Small intestine (tissue), 7 donors: ENCODE measurements around the gene KMT2A. TPM values are rescaled to one million over a fixed set of nuclear protein-coding genes. Genes with fewer than 3 reads are reported as not detected.
"Not testable (repeated sequence)": the region's sequence is repeated elsewhere in the genome, so short reads cannot be mapped to it uniquely, and the experiment has no call there.

ENCODE experiments used
- DNase-seq, 2 donors: peaks; one replicate each; pipeline versions ENCODE4 v3.0.0 to v3.0.0-alpha.2; 2013
- FAIRE-seq: peaks from 2 replicates; lab custom pipeline; 2012; peaks lifted over from hg19 to GRCh38; lab: Jason Lieb, UNC
- H3K27ac ChIP-seq, 3 donors: one replicate each; pipeline ENCODE4 v1.5.1; 2013; ENCODE audit warnings: low read length in 2 of 3, mild to moderate bottlenecking in 2 of 3, control low read depth in 1 of 3, inconsistent platforms in 1 of 3, low read depth in 1 of 3, moderate library complexity in 1 of 3
- H3K27me3 ChIP-seq, 3 donors: one replicate each; pipeline ENCODE4 v1.6.1; 2013; ENCODE audit warnings: low read length in 3 of 3, inconsistent platforms in 1 of 3; ENCODE audit not compliant: control insufficient read depth in 3 of 3, insufficient read depth in 3 of 3
- H3K36me3 ChIP-seq, 3 donors: one replicate each; pipeline ENCODE4 v1.6.1; 2013; ENCODE audit warnings: low read length in 3 of 3, inconsistent platforms in 1 of 3, low read depth in 1 of 3, mild to moderate bottlenecking in 1 of 3, moderate library complexity in 1 of 3; ENCODE audit not compliant: control insufficient read depth in 3 of 3, insufficient read depth in 2 of 3
- H3K4me1 ChIP-seq, 3 donors: one replicate each; pipeline ENCODE4 v1.6.1; 2013; ENCODE audit warnings: low read length in 2 of 3, inconsistent platforms in 1 of 3, low read depth in 1 of 3, mild to moderate bottlenecking in 1 of 3, moderate library complexity in 1 of 3; ENCODE audit not compliant: control insufficient read depth in 3 of 3, insufficient read depth in 2 of 3
- H3K4me3 ChIP-seq, 3 donors: one replicate each; pipeline ENCODE4 v1.5.1; 2013; ENCODE audit warnings: low read length in 3 of 3, control low read depth in 1 of 3, inconsistent platforms in 1 of 3, low read depth in 1 of 3, mild to moderate bottlenecking in 1 of 3, moderate library complexity in 1 of 3
- H3K9me3 ChIP-seq, 2 donors: one replicate each; pipeline ENCODE4 v1.6.1; 2013; ENCODE audit warnings: low read depth in 1 of 2, low read length in 1 of 2; ENCODE audit not compliant: control insufficient read depth in 2 of 2, insufficient read depth in 1 of 2
- WGBS, 3 donors: extraction: QIAGEN DNeasy Blood & Tissue Kit; methylation state at CpG; one replicate each; pipeline ENCODE4 v1.1.7; 2013; 5-methylcytosine and 5-hydroxymethylcytosine counted together
- polyA plus RNA-seq, 4 donors: library from polyadenylated mRNA; stranded (reverse) in 3 of 4; unstranded in 1 of 4; fragments of 200-250 nt in 3 of 4; fragments of 120-200 nt in 1 of 4; gene quantifications; one replicate each; pipeline versions ENCODE4 v1.2.1 to v1.2.3, GENCODE V29; 2013
- donor health status: healthy with polysubstance abuse.
- donor health status: control.
- donor health status: control.
- donor health status: Bipolar disorder and iron deficiency.
- donor health status: healthy.

Gene KMT2A
- polyA plus RNA-seq, 4 donors, result 7.3 to 33.5 (median 9.5) TPM

- not testable (repeated sequence) for H3K27ac ChIP-seq, DNase-seq, H3K9me3 ChIP-seq, FAIRE-seq, H3K4me1 ChIP-seq, H3K4me3 ChIP-seq, H3K27me3 ChIP-seq
- peaks cover 12 to 44% (median 21%) of the 10 kb centered on the region in 3 donors for H3K36me3 ChIP-seq
- 95 to 100% (median 98%) methylated on average over 1 of the region's 1 CpG for WGBS, 3 donors
These were observed 44.9 kb downstream of the KMT2A start for GRCh38 chr11:118481238-118481637.

GRCh38 chr11:118484405-118484804 is 48.1 kb downstream of the KMT2A start:
- Histone ChIP-seq H3K27me3 (no peaks in the 10 kb centered on the region), H3K27ac (no peak overlapping the region), H3K4me1 (no peaks in the 10 kb centered on the region), H3K36me3 (peaks cover 5 to 42% (median 12%) of the 10 kb centered on the region in 3 donors), H3K4me3 (peak overlapping the region in 1 of 3 donors; percentile 14), H3K9me3 (no peaks in the 10 kb centered on the region)
- WGBS, 3 donors, result 93 to 98% (median 97%) methylated on average over 3 of the region's 3 CpGs
- DNase-seq (no peak), FAIRE-seq (no peak)

- no peaks in the 10 kb centered on the region for H3K27me3 ChIP-seq
- no peaks in the 10 kb centered on the region for H3K4me1 ChIP-seq
- no peak overlapping the region for H3K27ac ChIP-seq
- H3K36me3 ChIP-seq, result peaks cover 10 to 48% (median 10%) of the 10 kb centered on the region in 3 donors
- DNase-seq (no peak), FAIRE-seq (no peak)
- H3K9me3 ChIP-seq, result no peaks in the 10 kb centered on the region
- H3K4me3 ChIP-seq, result no peak overlapping the region
These were observed 49.0 kb downstream of the KMT2A start for GRCh38 chr11:118485273-118485672.

- Histone ChIP-seq H3K27me3 (no peaks in the 10 kb centered on the region), H3K27ac (no peak overlapping the region), H3K4me1 (no peaks in the 10 kb centered on the region), H3K9me3 (no peaks in the 10 kb centered on the region), H3K36me3 (peaks cover 16 to 39% (median 17%) of the 10 kb centered on the region in 3 donors), H3K4me3 (no peak overlapping the region)
- DNase-seq, result peak; percentile 81 to 87
- WGBS, 3 donors, result 17 to 22% (median 18%) methylated on average over 7 of the region's 7 CpGs
- no peak for FAIRE-seq
These were observed 52.3 kb downstream of the KMT2A start for GRCh38 chr11:118488480-118489109.

- WGBS, 3 donors, result 78 to 86% (median 79%) methylated on average over 4 of the region's 4 CpGs
These were observed 54.7 kb downstream of the KMT2A start for GRCh38 chr11:118491041-118491440.

GRCh38 chr11:118497831-118498230 is 61.5 kb downstream of the KMT2A start:
- Histone ChIP-seq H3K27me3 (no peaks in the 10 kb centered on the region), H3K27ac (no peak overlapping the region), H3K36me3 (peaks cover 38 to 54% (median 40%) of the 10 kb centered on the region in 3 donors), H3K9me3 (no peaks in the 10 kb centered on the region), H3K4me1 (no peaks in the 10 kb centered on the region), H3K4me3 (no peak overlapping the region)
- no peak for DNase-seq
- 91% methylated on average over 4 of the region's 4 CpGs for WGBS, 3 donors
- FAIRE-seq, result no peak

More at GRCh38 chr11:118491041-118491440, 54.7 kb downstream of the KMT2A start:
- H3K36me3 ChIP-seq, result peaks cover 18 to 41% (median 30%) of the 10 kb centered on the region in 3 donors
- no peak overlapping the region for H3K27ac ChIP-seq
- no peaks in the 10 kb centered on the region for H3K27me3 ChIP-seq
- no peak for DNase-seq
- FAIRE-seq, result no peak
- no peak overlapping the region for H3K4me3 ChIP-seq
- H3K4me1 ChIP-seq, result no peaks in the 10 kb centered on the region
- H3K9me3 ChIP-seq, result no peaks in the 10 kb centered on the region

GRCh38 chr11:118503216-118503615 is 66.9 kb downstream of the KMT2A start:
- no peak for FAIRE-seq
- H3K27me3 ChIP-seq, result no peaks in the 10 kb centered on the region
- H3K9me3 ChIP-seq, result no peaks in the 10 kb centered on the region
- H3K4me3 ChIP-seq, result no peak overlapping the region
- H3K36me3 ChIP-seq, result peaks cover 41 to 67% (median 49%) of the 10 kb centered on the region in 3 donors
- H3K4me1 ChIP-seq, result peaks cover 0 to 3% (median 0%) of the 10 kb centered on the region in 3 donors
- no peak overlapping the region for H3K27ac ChIP-seq
- 33 to 58% (median 38%) methylated on average over 3 of the region's 3 CpGs for WGBS, 3 donors
- no peak for DNase-seq

- 90 to 93% (median 92%) methylated on average over 5 of the region's 5 CpGs for WGBS, 3 donors
- DNase-seq (no peak), FAIRE-seq (no peak)
- Histone ChIP-seq H3K9me3 (no peaks in the 10 kb centered on the region), H3K27ac (no peak overlapping the region), H3K4me3 (no peak overlapping the region), H3K4me1 (no peaks in the 10 kb centered on the region), H3K27me3 (no peaks in the 10 kb centered on the region), H3K36me3 (peaks cover 14 to 41% (median 19%) of the 10 kb centered on the region in 3 donors)
These were observed 75.3 kb downstream of the KMT2A start for GRCh38 chr11:118511601-118512000.

- no peak for DNase-seq
- no peak overlapping the region for H3K4me3 ChIP-seq
- no peak for FAIRE-seq
- H3K9me3 ChIP-seq, result no peaks in the 10 kb centered on the region
- H3K4me1 ChIP-seq, result no peaks in the 10 kb centered on the region
- peaks cover 9 to 35% (median 17%) of the 10 kb centered on the region in 3 donors for H3K36me3 ChIP-seq
- H3K27ac ChIP-seq, result no peak overlapping the region
- 65 to 81% (median 78%) methylated on average over 7 of the region's 7 CpGs for WGBS, 3 donors
- no peaks in the 10 kb centered on the region for H3K27me3 ChIP-seq
These were observed 77.8 kb downstream of the KMT2A start for GRCh38 chr11:118514103-118514502.
